GM12865 (cell line): ENCODE data around the gene TNFRSF12A.
A peak's percentile ranks its signal among the peaks of the same experiment; 100 is the strongest.

Experiments used
- DNase-seq: peaks from one replicate; pipeline ENCODE4 v3.0.0; 2010; ENCODE audit warnings: low read depth
- H3K4me3 ChIP-seq: 2 replicates; pipeline ENCODE4 v1.5.1; 2011; ENCODE audit warnings: mild to moderate bottlenecking, low read depth, low read length, control low read depth
- TF ChIP-seq, protein P1 (sequence below): IDR thresholded peaks from 2 replicates; pipeline ENCODE4 v1.5.1; 2011; ENCODE audit warnings: low read length, control low read depth, low read depth, inconsistent platforms; ENCODE audit not compliant: insufficient read depth; ENCODE audit errors: missing control alignments

TNFRSF12A gene

DNA sequence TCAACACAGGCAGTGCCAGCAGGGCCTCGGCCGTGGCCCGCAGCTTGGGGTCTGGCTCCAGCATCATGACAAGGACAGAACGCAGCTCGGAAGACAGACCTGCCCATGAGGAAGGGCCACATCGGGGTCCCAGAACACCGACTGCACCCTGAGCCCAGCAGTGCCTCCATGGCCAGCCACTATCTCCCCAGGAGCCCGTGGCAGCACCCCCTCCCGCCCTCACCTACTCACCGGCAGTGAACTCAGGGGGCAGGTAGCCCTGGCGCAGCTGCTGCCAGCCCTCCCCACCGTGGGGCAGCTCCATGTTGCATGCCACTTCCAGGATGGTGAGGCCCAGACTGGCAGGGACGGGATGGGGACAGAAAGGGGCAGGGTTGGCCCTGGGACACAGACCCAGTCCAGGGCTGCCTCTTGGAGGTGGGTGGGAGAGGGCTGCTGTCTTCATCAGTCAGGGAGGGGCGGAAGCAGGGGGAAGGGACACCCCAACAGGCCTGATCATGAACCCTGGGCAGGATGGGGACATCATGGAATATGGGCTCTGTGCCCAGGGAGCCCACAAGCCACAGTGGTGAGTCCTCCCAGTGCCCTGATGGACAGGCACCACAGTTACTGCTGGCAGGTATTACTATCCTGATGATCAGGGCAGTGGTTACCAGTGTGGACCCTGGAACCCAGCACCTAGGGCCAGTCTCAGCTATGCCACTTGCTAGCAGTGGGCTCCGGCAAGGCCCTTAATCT, 45.7 kb upstream of the TNFRSF12A start:
- no peak for DNase-seq
- H3K4me3 ChIP-seq: no peak overlapping the region
- TF ChIP-seq, protein P1, sequence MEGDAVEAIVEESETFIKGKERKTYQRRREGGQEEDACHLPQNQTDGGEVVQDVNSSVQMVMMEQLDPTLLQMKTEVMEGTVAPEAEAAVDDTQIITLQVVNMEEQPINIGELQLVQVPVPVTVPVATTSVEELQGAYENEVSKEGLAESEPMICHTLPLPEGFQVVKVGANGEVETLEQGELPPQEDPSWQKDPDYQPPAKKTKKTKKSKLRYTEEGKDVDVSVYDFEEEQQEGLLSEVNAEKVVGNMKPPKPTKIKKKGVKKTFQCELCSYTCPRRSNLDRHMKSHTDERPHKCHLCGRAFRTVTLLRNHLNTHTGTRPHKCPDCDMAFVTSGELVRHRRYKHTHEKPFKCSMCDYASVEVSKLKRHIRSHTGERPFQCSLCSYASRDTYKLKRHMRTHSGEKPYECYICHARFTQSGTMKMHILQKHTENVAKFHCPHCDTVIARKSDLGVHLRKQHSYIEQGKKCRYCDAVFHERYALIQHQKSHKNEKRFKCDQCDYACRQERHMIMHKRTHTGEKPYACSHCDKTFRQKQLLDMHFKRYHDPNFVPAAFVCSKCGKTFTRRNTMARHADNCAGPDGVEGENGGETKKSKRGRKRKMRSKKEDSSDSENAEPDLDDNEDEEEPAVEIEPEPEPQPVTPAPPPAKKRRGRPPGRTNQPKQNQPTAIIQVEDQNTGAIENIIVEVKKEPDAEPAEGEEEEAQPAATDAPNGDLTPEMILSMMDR: no peak

DNA sequence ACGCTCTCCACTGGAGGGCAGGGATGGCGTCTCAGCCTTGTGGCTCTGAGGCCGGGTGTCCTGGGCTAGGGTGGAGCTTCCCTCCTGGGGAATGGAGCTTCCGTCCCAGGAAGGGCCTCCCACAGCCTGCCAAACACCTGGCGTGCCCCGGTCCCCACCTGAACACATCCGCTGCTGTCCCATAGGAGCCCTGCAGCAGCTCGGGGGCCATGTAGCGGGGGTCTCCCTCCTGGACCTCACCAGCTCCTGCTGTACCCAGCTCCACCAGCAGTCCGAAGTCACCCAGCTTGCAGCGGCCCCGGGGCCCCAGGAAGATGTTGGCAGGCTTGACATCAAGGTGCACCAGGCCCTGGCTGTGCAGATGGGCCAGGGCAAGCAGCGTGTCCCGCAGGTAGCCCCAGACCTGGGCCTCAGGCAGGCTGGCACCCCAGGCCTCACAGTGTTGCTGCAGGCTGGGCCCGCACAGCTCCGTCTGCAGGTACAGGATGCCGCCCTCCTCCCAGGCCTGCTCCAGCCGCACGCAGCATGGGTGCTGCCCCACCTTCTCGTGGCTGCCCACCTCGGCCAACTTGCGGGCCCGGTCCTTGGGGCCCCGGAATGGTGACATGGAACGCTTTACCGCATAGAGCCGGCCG, 44.9 kb upstream of the TNFRSF12A start:
- TF ChIP-seq, protein P1: no peak
- H3K4me3 ChIP-seq: no peak overlapping the region
- DNase-seq: no peak

DNA sequence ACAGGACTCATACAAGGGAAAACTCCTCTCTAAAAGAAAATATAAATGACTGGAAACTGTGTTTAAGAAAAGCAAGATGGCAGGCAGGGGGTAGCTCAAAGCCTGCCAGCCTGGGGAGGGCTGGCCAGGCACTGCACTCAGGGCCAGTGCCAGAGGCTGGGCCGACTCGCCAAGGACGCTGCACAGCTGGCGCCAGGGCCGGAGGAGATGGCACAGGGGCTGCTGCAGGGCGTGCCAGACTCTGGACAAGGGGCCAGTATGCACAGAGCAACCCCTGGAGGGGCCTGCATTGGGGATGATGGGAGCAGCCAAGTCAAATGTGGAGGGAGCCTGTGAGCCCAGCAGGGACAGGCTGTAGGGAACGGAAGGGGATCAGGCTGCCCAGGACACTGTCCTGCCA, 44.0 kb upstream of the TNFRSF12A start:
- DNase-seq: no peak
- TF ChIP-seq, protein P1: no peak
- H3K4me3 ChIP-seq: no peak overlapping the region

DNA sequence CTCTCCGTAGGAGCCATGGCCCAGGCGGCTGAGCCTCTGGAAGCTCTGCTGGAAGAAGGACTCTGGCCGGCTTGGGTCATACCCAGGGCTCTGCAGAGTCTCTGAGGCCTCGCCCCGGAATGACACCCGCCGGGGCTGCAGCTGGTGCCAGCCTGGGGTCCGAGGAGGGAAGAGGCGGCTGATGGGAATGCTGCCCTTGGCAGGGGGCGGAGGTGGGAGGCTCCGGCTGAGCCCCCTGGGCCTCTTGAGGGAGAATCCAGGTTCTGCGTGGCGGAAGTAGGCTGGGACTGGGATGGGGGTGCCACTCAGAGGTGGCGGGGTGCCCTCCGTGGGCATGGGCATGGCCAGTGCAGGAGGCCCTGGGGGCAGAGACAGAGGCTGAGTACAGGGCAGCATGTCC, 43.5 kb upstream of the TNFRSF12A start:
- no peak overlapping the region for H3K4me3 ChIP-seq
- TF ChIP-seq, protein P1: no peak
- DNase-seq: no peak

DNA sequence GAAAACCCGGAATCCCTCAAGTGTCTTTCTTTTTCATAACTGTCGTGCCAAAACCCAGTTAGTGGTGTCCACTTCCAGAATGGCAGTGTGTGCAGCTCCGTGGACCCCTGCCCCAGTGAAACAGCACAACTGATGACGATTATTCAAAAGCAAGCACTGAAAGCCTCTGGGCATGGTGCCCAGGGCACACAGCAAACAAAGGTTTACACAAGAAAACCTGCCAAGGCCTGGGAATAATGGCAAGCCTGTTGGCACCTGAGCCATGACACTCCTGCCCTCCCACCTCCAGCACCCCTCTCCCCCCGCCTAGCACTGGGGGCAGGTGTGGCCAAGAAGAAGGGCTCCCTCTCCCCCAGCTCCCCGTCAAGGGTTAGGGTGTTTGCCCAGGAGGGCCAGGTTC, 42.7 kb upstream of the TNFRSF12A start:
- no peak overlapping the region for H3K4me3 ChIP-seq
- no peak for DNase-seq
- TF ChIP-seq, protein P1: no peak

DNA sequence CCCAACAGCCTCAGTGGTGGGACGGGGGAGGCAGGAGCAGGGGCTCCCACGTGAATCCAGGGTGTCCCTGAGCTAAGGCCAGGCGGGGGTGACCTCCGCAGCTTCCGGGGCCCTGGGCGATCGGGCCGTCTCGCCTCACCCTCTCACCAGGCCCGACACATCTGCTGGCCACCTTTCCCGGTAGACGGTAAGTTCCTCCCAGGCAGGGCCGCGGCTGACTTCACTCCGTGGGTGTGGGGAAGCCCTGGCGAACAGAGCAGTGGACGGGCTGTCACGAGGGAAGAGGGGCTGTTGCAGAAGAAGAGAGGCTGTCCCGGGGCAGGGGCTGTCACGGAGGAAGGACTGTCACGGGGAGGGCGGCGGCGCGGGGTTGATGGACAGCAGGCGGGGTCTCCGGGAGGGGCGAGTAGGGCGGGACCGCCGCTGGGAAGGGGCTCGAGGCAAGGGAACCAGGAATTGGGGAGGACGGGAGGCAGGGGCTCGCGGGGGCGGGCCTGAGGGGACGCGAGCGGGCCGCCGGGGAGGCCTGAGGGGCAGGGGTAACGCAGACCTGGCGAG, 40.4 kb upstream of the TNFRSF12A start:
- peak overlapping the region; percentile 97 for H3K4me3 ChIP-seq
- DNase-seq: no peak
- TF ChIP-seq, protein P1: no peak
